ENCODE data around the gene HOXC12.

Gene HOXC12

DNA sequence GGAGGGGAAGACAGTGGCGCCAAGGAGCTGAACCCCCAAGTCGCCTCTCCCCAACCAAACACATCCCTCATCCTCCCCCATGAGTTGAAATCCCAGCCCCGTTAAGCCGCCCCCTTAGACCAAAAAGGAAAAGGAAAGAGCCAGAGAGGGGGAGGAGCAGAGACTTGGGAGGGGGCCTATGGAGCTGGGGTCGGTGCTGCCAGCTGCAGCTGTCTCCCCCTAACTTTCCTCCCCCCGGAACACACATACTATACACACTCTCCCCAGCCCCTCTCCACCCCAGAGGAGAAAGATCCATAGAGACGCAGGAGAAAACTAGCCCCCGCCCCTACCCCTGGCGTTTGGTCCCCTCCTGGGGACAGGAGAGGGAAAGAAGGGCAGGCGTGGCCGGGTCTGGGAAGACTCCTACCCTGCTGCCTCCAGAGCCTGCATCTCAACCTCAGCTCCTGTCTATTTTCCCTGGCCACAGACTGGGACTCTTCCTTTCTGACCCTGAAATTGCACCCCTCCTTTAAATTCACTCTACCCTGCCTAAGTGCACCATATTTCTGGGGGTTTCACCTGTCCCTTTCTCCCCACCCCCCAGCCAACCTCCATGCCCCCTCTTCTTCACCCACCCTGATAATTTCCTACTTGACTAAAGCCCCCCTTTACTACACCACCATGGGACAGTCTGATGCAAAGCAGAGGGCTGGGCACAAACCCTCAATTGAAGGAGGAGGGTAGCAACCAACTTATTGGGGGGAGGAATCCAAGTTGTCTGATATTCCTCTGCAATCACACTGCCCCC, 43.6 kb downstream of the HOXC12 start:
- no peak for DNase-seq

GRCh38 chr12:53998900-53999236, 44.2 kb downstream of the HOXC12 start:
- no peak for DNase-seq

GRCh38 chr12:53999559-54000115, 44.9 kb downstream of the HOXC12 start:
- DNase-seq = no peak

- DNase-seq = no peak
These were observed 45.7 kb downstream of the HOXC12 start, which contains the start of gene HOXC9 for GRCh38 chr12:54000116-54001114. TSS of gene HOXC9 (plus strand) at chr12:54000161. CDS start at chr12:54000189, 28 bp downstream.

GRCh38 chr12:54001283-54002187, 46.8 kb downstream of the HOXC12 start:
- no peak for DNase-seq

DNA sequence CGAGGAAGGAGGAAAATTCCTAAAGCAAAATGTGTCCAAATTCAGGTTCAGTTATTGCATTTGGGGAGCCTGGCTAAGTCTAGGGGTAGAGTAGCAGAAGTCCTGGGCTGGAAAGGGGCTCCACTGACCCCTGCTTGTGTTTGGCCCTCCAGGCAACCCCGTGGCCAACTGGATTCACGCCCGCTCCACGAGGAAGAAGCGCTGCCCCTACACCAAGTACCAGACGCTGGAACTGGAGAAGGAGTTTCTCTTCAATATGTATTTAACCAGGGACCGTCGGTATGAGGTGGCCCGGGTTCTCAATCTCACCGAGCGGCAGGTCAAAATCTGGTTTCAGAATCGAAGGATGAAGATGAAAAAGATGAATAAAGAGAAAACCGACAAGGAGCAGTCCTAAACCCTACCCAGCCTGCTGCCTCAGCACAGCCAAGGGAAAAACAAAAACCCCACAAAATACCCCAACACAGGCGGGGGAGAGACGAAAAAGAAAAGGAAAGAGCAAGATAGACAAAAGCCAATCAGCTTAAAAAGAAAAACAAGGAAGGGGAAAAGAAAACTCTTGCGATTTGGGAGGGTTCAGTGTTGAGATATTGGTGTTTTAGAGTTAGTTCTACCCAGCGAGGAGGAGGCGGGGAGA, 47.7 kb downstream of the HOXC12 start:
- no peak for DNase-seq

DNA sequence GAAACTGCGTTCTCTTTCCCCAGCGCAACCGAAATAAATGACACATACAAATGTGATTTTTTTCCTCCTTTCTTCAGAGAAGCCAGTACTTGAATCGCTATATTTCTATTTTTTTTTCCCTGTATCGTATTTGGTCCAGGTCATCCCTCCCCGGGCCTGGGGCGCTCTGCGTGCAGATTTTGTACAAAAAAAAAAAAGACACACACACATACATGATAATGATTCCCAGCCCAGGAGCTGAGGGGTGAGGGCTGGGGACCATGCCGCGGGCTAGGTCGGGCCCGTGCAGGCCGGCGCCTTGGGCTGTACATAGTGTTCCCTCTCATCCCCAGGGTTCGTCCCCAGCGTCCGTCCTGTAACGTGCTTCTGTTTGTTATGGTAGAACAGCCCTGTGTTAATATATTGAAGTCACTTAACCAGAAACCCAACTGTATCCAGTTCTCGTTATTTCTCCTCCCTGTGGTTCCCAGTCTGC, 48.2 kb downstream of the HOXC12 start:
- no peak for DNase-seq

GRCh38 chr12:54003625-54004024, 48.9 kb downstream of the HOXC12 start:
- no peak for DNase-seq

- no peak for DNase-seq
These were observed 49.5 kb downstream of the HOXC12 start for GRCh38 chr12:54004063-54004840.

DNA sequence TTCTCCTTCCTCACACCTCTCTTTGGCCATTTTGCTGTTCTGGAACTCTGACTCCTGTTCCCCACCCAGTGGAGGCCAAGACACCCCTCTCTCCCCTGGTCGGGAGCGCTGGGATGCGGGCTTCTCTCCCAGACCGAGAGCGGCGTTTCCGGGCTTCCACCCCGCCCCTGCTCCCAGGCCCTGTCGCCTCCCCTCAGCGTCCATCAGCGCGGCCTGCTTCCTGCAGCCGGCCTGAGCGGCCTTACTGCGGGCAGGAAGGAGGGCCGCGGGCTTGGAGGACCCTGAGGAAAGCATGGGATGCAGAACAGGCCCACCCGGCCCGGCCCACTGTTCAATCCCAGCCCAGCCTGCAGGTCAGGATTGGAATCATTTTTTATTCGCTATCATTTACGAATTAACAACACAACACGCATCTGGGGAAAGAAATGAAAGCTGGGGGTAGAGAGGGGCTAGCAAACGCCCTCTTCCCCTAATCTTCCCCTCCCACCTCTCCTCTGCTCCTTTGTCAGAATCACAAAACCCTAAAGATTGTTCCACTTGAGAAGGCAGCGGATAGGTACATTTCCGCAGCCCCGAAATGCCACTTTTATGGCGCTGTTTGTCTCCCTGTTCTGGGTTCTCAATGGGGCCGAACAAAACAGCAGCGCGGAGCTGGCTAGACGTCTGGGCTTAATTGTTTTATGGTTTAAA, 50.3 kb downstream of the HOXC12 start:
- no peak for DNase-seq

DNA sequence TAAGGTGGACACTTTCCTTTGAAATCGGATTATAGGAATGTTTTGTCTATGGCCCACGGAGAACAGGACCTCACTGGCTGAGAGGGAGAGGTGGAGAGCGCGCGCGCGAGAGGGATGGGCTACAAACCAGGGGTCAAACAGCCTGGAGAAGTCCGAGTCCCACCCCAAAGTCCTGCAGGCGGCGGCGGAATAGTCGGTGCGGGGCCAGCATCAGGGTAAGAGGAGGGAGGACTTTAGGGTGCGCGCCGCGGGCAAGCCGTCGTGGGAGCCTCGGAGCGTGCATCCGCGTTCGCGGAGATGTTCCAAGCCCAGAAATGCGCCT, 50.8 kb downstream of the HOXC12 start:
- no peak for DNase-seq

DNA sequence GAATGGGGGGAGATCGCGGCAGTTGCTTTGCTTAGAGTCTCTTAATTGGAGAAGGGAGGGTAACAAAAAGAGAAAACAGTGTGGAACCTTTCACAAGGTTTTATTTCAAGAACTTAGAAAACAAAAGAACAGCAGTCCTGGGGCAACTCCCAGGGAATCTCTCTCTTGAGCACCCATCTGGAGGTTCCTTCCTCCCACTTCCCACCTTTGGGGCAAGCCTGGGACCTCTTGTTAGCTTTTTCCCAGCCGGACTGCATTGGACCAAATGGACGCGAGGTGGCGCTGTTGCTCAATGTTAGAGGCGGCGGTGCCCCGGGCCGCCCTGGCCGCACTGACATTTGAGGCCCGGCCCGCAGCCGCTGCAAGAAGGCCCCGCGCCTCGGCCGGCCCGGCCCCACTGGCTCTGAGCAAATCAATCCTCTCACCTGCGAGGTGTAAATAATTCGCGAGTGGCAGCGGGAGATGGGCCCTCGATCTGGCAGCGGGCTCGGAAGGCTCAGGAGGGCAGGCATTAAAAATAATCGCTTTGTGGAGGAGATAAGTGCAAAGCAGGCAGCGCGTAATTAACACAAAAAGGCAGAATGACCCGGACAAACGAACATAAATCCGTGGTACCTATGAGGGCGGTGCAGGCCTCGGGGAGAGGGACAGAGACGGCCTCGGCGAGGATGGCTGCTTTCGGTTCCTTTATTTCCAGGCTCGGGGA, 51.3 kb downstream of the HOXC12 start:
- peak; percentile 79 to 85 for DNase-seq

- DNase-seq = no peak
These were observed 52.0 kb downstream of the HOXC12 start for GRCh38 chr12:54006559-54007220.

DNA sequence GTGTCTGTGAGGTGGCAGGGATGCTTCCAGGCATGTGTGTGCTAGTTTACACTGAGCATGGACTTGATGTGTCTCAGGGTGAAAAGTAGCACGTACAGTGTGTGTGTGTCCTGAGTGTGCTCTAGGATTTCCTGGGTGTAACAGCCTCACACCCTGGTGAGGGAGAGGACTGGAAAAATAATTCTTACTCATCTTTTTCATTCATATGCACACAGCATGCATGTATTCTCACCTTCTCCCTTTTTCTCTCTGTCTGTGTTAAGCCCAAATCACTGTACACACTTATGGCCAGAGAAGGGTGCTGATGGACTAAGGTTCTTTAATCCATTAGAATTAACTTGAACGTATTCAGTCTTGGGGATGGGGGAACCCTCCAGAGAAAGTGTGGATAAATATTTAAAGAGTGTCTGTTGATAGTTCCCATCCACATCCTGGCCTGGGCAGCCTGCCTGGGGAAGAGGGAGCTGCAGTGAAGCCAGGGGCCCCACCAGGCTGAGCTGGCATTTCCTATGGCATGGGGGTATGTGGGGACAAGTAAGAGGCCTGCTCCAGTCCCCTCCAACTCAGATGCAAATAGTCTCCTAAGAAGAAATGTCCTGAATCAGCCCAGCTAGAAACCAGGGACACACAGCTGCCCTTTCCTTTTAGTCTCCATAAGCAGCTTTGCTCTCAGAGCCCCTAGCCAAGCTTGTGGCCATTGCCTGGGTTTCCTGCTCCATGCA, 53.0 kb downstream of the HOXC12 start:
- DNase-seq = no peak

DNA sequence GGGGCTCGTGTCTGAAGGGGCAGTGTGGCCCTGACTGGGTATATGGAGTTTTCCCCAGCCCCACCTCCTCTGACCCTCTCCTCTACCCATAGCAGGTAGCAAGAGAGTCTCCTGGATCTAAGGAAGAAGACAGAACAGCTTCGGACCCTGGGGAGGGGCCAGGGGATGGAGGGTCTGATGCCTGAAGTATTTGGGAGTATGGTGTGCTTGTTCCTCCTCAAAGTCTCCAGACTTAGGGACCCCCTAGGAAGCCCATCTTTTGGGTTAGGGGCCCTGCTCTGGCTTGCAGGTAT, 53.5 kb downstream of the HOXC12 start:
- DNase-seq = no peak
